Skin epidermis (tissue), 12 donors: ENCODE measurements around the gene CCDC97.

Experiments
- H3K27ac ChIP-seq, 21 experiments: fragments of 200-600 bp; sonication (generic) in 11 of 21; one replicate each; pipeline ENCODE4 v1.5.0; 2020; ENCODE audit warnings: mild to moderate bottlenecking in 3 of 21, inconsistent platforms in 2 of 21, moderate library complexity in 2 of 21
- H3K4me3 ChIP-seq, 7 experiments: fragments of 200-600 bp; sonication (generic) in 2 of 7; one replicate each; pipeline ENCODE4 v1.5.0; 2020; ENCODE audit warnings: inconsistent platforms in 2 of 7, mild to moderate bottlenecking in 2 of 7, moderate library complexity in 1 of 7

CCDC97 gene

GRCh38 chr19:41311613-41312012 lies 1.6 kb downstream of the CCDC97 start:
- H3K4me3 ChIP-seq: no peak overlapping the region
- H3K27ac ChIP-seq: peak overlapping the region in 1 of 21 experiments; percentile 96

- Histone ChIP-seq H3K4me3 (no peak overlapping the region), H3K27ac (no peak overlapping the region)
Measured at GRCh38 chr19:41316306-41316920, 6.4 kb downstream of the CCDC97 start.

- Histone ChIP-seq H3K27ac (no peak overlapping the region), H3K4me3 (no peak overlapping the region)
Measured at GRCh38 chr19:41318696-41319499, 8.9 kb downstream of the CCDC97 start.

GRCh38 chr19:41319500-41320184 lies 9.7 kb downstream of the CCDC97 start:
- H3K27ac ChIP-seq: no peak overlapping the region
- no peak overlapping the region for H3K4me3 ChIP-seq

- H3K27ac ChIP-seq: no peak overlapping the region
- no peak overlapping the region for H3K4me3 ChIP-seq
Measured at GRCh38 chr19:41320185-41320518, 10.2 kb downstream of the CCDC97 start.

- peak overlapping the region in 5 of 21 experiments; percentile 21 to 89 (median 83) for H3K27ac ChIP-seq
- no peak overlapping the region for H3K4me3 ChIP-seq
Measured at GRCh38 chr19:41320568-41320967, 10.6 kb downstream of the CCDC97 start.

- Histone ChIP-seq H3K27ac (peak overlapping the region in 14 of 21 experiments; percentile 47 to 95 (median 84)), H3K4me3 (no peak overlapping the region)
Measured at GRCh38 chr19:41321204-41321599, 11.2 kb downstream of the CCDC97 start.

- Histone ChIP-seq H3K27ac (peak overlapping the region in 18 of 21 experiments; percentile 47 to 95 (median 84)), H3K4me3 (no peak overlapping the region)
Measured at GRCh38 chr19:41321600-41322270, 11.8 kb downstream of the CCDC97 start.

- Histone ChIP-seq H3K27ac (peak overlapping the region in 19 of 21 experiments; percentile 52 to 95 (median 83)), H3K4me3 (no peak overlapping the region)
Measured at GRCh38 chr19:41322451-41322850, 12.5 kb downstream of the CCDC97 start.

GRCh38 chr19:41323023-41323422 lies 13.1 kb downstream of the CCDC97 start:
- H3K4me3 ChIP-seq: no peak overlapping the region
- peak overlapping the region in 20 of 21 experiments; percentile 52 to 95 (median 83) for H3K27ac ChIP-seq

GRCh38 chr19:41323430-41324125 lies 13.6 kb downstream of the CCDC97 start:
- peak overlapping the region in 20 of 21 experiments; percentile 52 to 95 (median 83) for H3K27ac ChIP-seq
- no peak overlapping the region for H3K4me3 ChIP-seq

- H3K4me3 ChIP-seq: no peak overlapping the region
Measured at GRCh38 chr19:41324231-41324702, 14.3 kb downstream of the CCDC97 start.

GRCh38 chr19:41324921-41325639 lies 15.1 kb downstream of the CCDC97 start:
- H3K4me3 ChIP-seq: no peak overlapping the region

More at GRCh38 chr19:41324231-41324702, 14.3 kb downstream of the CCDC97 start:
- H3K27ac ChIP-seq: peak overlapping the region in 20 of 21 experiments; percentile 52 to 95 (median 83)

GRCh38 chr19:41325640-41325946 lies 15.6 kb downstream of the CCDC97 start:
- Histone ChIP-seq H3K4me3 (peak overlapping the region in 1 of 7 experiments; percentile 2), H3K27ac (peak overlapping the region in 20 of 21 experiments; percentile 34 to 95 (median 83))

More at GRCh38 chr19:41324921-41325639, 15.1 kb downstream of the CCDC97 start:
- H3K27ac ChIP-seq: peak overlapping the region in 20 of 21 experiments; percentile 34 to 95 (median 83)

- H3K27ac ChIP-seq: peak overlapping the region in 20 of 21 experiments; percentile 34 to 95 (median 84)
- H3K4me3 ChIP-seq: peak overlapping the region in 2 of 7 experiments; percentile 2
Measured at GRCh38 chr19:41325947-41326706, 16.2 kb downstream of the CCDC97 start.

GRCh38 chr19:41327076-41327575 lies 17.2 kb downstream of the CCDC97 start:
- H3K4me3 ChIP-seq: peak overlapping the region; percentile 8 to 31 (median 12)
- H3K27ac ChIP-seq: peak overlapping the region; percentile 33 to 95 (median 83)

GRCh38 chr19:41327576-41328156 lies 17.7 kb downstream of the CCDC97 start:
- Histone ChIP-seq H3K4me3 (peak overlapping the region; percentile 8 to 31 (median 12)), H3K27ac (peak overlapping the region; percentile 33 to 95 (median 83))
